Measurements from ENCODE around the gene USP50.

- no peak for TF ChIP-seq CTCF (IDR thresholded peaks at IDR 0.05; ENCODE audit: low read depth, low read length, missing input control)
- TF ChIP-seq MAX (IDR thresholded peaks at IDR 0.05) = no peak
Measured at GRCh38 chr15:50549326-50549725, 2.9 kb upstream of the USP50 start.
